OCI-LY7 (cell line): ENCODE data around the gene ZBTB48. TPM values are rescaled to one million over a fixed set of nuclear protein-coding genes. Genes with fewer than 3 reads are reported as not detected.

Experiments used
- BruUV-seq: library from RNA; stranded (reverse); fragments of 400-500 nt; replicated peaks from 2 replicates; lab custom pipeline; 2021; lab: Mats Ljungman, UMichigan
- CTCF ChIA-PET: fragments of 300-600 bp; sonication (Branson Sonifier 250); formaldehyde crosslinking; loops from one replicate; lab custom pipeline; 2022; ENCODE audit warnings: antibody characterized with exemption; ENCODE audit not compliant: unreplicated experiment; lab: Charles Lee
- POLR2A ChIA-PET: fragments of 300-600 bp; sonication (Branson Sonifier 250); formaldehyde crosslinking; loops from one replicate; lab custom pipeline; 2022; ENCODE audit warnings: antibody characterized with exemption; lab: Charles Lee
- DNase-seq: peaks from one replicate; pipeline ENCODE4 v3.0.0-alpha.2; 2015; ENCODE audit warnings: low spot score
- H2AFZ ChIP-seq: fragments of 200-600 bp; sonication (generic), shearing (Covaris generic); 2 replicates; pipeline ENCODE4 v1.6.1; 2014; ENCODE audit warnings: mild to moderate bottlenecking, antibody characterized with exemption, low read length, moderate library complexity
- H3K27ac ChIP-seq: fragments of 200-600 bp; sonication (generic); 2 replicates; pipeline ENCODE4 v1.5.1; 2014; ENCODE audit warnings: mixed run types, low read depth, mild to moderate bottlenecking, moderate library complexity, low read length, inconsistent platforms; ENCODE audit not compliant: poor library complexity, severe bottlenecking
- H3K36me3 ChIP-seq: fragments of 200-600 bp; sonication (generic); 2 replicates; pipeline ENCODE4 v1.6.1; 2014; ENCODE audit warnings: mild to moderate bottlenecking, antibody characterized with exemption, low read length, moderate library complexity, mixed read lengths; ENCODE audit not compliant: insufficient read depth
- H3K4me1 ChIP-seq: fragments of 200-600 bp; sonication (generic); 2 replicates; pipeline ENCODE4 v1.5.1; 2014; ENCODE audit warnings: mild to moderate bottlenecking, low read length; ENCODE audit not compliant: insufficient read depth, poor library complexity, severe bottlenecking
- H3K4me2 ChIP-seq: fragments of 200-600 bp; sonication (generic); 2 replicates; pipeline ENCODE4 v1.6.1; 2014; ENCODE audit warnings: mild to moderate bottlenecking, low read length
- H3K4me3 ChIP-seq: fragments of 200-600 bp; sonication (generic); 2 replicates; pipeline ENCODE4 v1.5.1; 2014; ENCODE audit warnings: mild to moderate bottlenecking, low read depth, low read length; ENCODE audit not compliant: poor library complexity, severe bottlenecking
- H3K79me2 ChIP-seq: fragments of 200-600 bp; sonication (generic); 2 replicates; pipeline ENCODE4 v1.6.1; 2016; ENCODE audit warnings: low read depth, mild to moderate bottlenecking, low read length, moderate library complexity, mixed read lengths; ENCODE audit not compliant: insufficient read depth
- H3K9me2 ChIP-seq: fragments of 200-600 bp; sonication (generic); 2 replicates; pipeline ENCODE4 v1.6.1; 2016; ENCODE audit warnings: mild to moderate bottlenecking, low read length, mixed read lengths; ENCODE audit not compliant: insufficient read depth
- H3K9me3 ChIP-seq: fragments of 200-600 bp; sonication (generic); 2 replicates; pipeline ENCODE4 v1.6.1; 2014; ENCODE audit warnings: mild to moderate bottlenecking, mixed run types, low read length, mixed read lengths
- H4K20me1 ChIP-seq: fragments of 200-600 bp; sonication (generic); 2 replicates; pipeline ENCODE4 v1.6.1; 2014; ENCODE audit warnings: mild to moderate bottlenecking, antibody characterized with exemption, low read length, moderate library complexity, mixed read lengths; ENCODE audit not compliant: insufficient read depth
- CTCF ChIP-seq: fragments of 200-600 bp; sonication (generic); conservative IDR thresholded peaks from 2 replicates; pipeline ENCODE4 v1.5.1; 2014; ENCODE audit warnings: mild to moderate bottlenecking, antibody characterized with exemption, low read length, moderate library complexity, mixed read lengths
- EZH2phosphoT487 ChIP-seq: fragments of 200-600 bp; sonication (generic); IDR thresholded peaks from 2 replicates; pipeline ENCODE4 v1.6.1; 2018; ENCODE audit warnings: low read depth, borderline replicate concordance, mild to moderate bottlenecking, mixed run types, antibody characterized with exemption, low read length, moderate library complexity, mixed read lengths
- intact Hi-C: fragments of 100-400 bp; cut with micrococcal nuclease; formaldehyde crosslinking; loops from one replicate; pipeline ENCODE4 v1.10.0; 2022; ENCODE audit not compliant: unreplicated experiment
- total RNA-seq, 2 experiments: library from RNA; depleted of rRNA in 1 of 2; stranded (reverse); fragments of >200 nt in 1 of 2; shearing (Covaris generic) in 1 of 2; gene quantifications; 2 replicates each; pipeline ENCODE4 v1.2.3, GENCODE V29; 2014 to 2022

The ZBTB48 gene
- total RNA-seq, 2 experiments from 2014 or later: 41.9 to 51.3 TPM

- no peaks in the 10 kb centered on the region for H3K79me2 ChIP-seq
- CTCF ChIA-PET: no interaction called here
- intact Hi-C loops: no loop called here
- no peaks in the 10 kb centered on the region for H3K9me3 ChIP-seq
- no peak overlapping the region for H3K4me2 ChIP-seq
- H3K4me1 ChIP-seq: no peaks in the 10 kb centered on the region
- BruUV-seq: no TSS peak
- peak; percentile 31 for DNase-seq
- H3K27ac ChIP-seq: no peak overlapping the region
- no peak overlapping the region for H3K4me3 ChIP-seq
- H4K20me1 ChIP-seq: no peaks in the 10 kb centered on the region
- no peak overlapping the region for H2AFZ ChIP-seq
- H3K36me3 ChIP-seq: peaks cover 74% of the 10 kb centered on the region
- POLR2A ChIA-PET: interaction anchor here (0.5 to 0.7 kb wide), 2 partner anchors 59 to 80 kb away, joined by 3 to 5 read pairs; no protein-coding TSS in a partner anchor
- TF ChIP-seq EZH2phosphoT487 (no peak), CTCF (peak; percentile 63)
- no peaks in the 10 kb centered on the region for H3K9me2 ChIP-seq
These were observed 54.7 kb downstream of the ZBTB48 start for GRCh38 chr1:6634371-6635052.

- Histone ChIP-seq H4K20me1 (no peaks in the 10 kb centered on the region), H3K9me3 (no peaks in the 10 kb centered on the region), H3K79me2 (no peaks in the 10 kb centered on the region), H3K9me2 (no peaks in the 10 kb centered on the region), H3K4me3 (no peak overlapping the region), H3K36me3 (peaks cover 80% of the 10 kb centered on the region), H3K4me1 (no peaks in the 10 kb centered on the region), H2AFZ (no peak overlapping the region), H3K4me2 (no peak overlapping the region), H3K27ac (no peak overlapping the region)
- intact Hi-C loops: no loop called here
- TF ChIP-seq EZH2phosphoT487: no peak
- TF ChIP-seq CTCF: no peak
- TSS peak; percentile 85 for BruUV-seq
- ChIA-PET POLR2A (interaction anchor here (0.5 to 0.7 kb wide), 2 partner anchors 60 to 81 kb away, joined by 3 to 5 read pairs; no protein-coding TSS in a partner anchor), CTCF (no interaction called here)
- no peak for DNase-seq
These were observed 55.5 kb downstream of the ZBTB48 start for GRCh38 chr1:6635161-6635909.
